Endothelial cell (in vitro differentiated cells): ENCODE results near the gene MDH1B. TPM values are rescaled to one million over a fixed set of nuclear protein-coding genes. Genes with fewer than 3 reads are reported as not detected.

ENCODE experiments used
- DNase-seq: peaks from one replicate; pipeline ENCODE4 v3.0.0; 2021; ENCODE audit warnings: low spot score
- H3K27ac Mint-ChIP-seq: one replicate; pipeline ENCODE4 v1.8.0; 2021; ENCODE audit warnings: mixed read lengths, inconsistent platforms; ENCODE audit not compliant: unreplicated experiment
- H3K27me3 Mint-ChIP-seq: one replicate; pipeline ENCODE4 v1.8.0; 2021; ENCODE audit warnings: mild to moderate bottlenecking, moderate library complexity, mixed read lengths, inconsistent platforms; ENCODE audit not compliant: unreplicated experiment
- H3K36me3 Mint-ChIP-seq: one replicate; pipeline ENCODE4 v1.8.0; 2021; ENCODE audit warnings: mild to moderate bottlenecking, low read depth, mixed read lengths, inconsistent platforms; ENCODE audit not compliant: unreplicated experiment
- H3K4me1 Mint-ChIP-seq: one replicate; pipeline ENCODE4 v1.8.0; 2021; ENCODE audit warnings: mild to moderate bottlenecking, mixed read lengths, inconsistent platforms; ENCODE audit not compliant: unreplicated experiment
- H3K4me3 Mint-ChIP-seq: one replicate; pipeline ENCODE4 v1.8.0; 2021; ENCODE audit warnings: mild to moderate bottlenecking, mixed read lengths, inconsistent platforms; ENCODE audit not compliant: unreplicated experiment
- H3K9me3 Mint-ChIP-seq: one replicate; pipeline ENCODE4 v1.8.0; 2021; ENCODE audit warnings: mixed read lengths, inconsistent platforms; ENCODE audit not compliant: unreplicated experiment
- total RNA-seq: library from RNA; stranded (reverse); fragmentation: NEBNext Ultra II Directional; extraction: Animal tissue kit (Norgen Biotek cat#: 25700); gene quantifications from one replicate; pipeline ENCODE4 v1.2.1, GENCODE V29; 2021; ENCODE audit not compliant: unreplicated experiment
- TF ChIP-seq, protein P1 (sequence below): fragments of 200-600 bp; sonication (generic); IDR thresholded peaks from one replicate; pipeline ENCODE4 v1.5.0; 2021; ENCODE audit warnings: antibody characterized with exemption; ENCODE audit not compliant: unreplicated experiment

Gene MDH1B
- total RNA-seq, 1 donor from 2014 or later = 2.3 TPM

DNA sequence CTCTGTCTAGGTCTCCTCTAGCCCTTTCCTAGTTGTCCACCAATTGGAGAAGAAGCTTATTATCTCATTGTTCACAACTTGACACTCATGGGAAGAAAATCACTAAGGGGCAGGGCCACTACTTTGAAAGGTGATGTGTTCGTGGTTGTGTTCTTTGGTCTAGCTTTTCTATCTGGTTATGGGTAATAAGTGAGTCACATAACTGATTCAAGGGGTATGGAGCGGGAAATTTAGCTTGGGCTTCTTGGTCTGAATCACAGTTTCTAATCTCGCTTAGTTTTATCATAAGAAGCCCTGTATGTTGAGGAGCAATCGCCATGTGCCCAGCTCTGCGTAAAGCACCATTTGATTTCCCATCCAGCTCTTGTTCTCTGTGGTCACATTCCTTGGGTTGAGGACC lies 28.2 kb downstream of the MDH1B start:
- Mint-ChIP-seq H3K4me3 (no peak overlapping the region), H3K27ac (no peak overlapping the region), H3K4me1 (peaks cover under 1% of the 10 kb centered on the region), H3K27me3 (no peaks in the 10 kb centered on the region), H3K36me3 (no peaks in the 10 kb centered on the region), H3K9me3 (no peaks in the 10 kb centered on the region)
- no peak for DNase-seq
- TF ChIP-seq, protein P1, sequence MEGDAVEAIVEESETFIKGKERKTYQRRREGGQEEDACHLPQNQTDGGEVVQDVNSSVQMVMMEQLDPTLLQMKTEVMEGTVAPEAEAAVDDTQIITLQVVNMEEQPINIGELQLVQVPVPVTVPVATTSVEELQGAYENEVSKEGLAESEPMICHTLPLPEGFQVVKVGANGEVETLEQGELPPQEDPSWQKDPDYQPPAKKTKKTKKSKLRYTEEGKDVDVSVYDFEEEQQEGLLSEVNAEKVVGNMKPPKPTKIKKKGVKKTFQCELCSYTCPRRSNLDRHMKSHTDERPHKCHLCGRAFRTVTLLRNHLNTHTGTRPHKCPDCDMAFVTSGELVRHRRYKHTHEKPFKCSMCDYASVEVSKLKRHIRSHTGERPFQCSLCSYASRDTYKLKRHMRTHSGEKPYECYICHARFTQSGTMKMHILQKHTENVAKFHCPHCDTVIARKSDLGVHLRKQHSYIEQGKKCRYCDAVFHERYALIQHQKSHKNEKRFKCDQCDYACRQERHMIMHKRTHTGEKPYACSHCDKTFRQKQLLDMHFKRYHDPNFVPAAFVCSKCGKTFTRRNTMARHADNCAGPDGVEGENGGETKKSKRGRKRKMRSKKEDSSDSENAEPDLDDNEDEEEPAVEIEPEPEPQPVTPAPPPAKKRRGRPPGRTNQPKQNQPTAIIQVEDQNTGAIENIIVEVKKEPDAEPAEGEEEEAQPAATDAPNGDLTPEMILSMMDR = no peak

DNA sequence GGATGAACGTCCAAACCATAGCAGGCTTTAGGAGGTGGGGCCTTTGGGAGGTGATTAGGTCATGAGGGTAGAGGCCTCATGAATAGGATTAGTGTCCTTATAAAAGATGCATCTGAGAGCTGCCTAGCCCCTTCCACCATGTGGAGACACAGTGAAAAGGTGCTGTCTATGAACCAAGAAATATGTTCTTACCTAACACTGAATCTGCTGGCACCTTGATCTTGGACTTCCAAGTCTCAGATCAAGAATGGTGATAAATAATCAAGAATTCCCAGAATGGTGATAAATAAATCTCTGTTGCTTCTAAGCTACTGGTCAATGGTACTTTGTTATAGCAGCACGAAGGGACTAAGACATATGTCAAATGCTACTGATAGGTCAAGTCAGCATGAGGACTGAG lies 31.8 kb downstream of the MDH1B start:
- Mint-ChIP-seq H3K9me3 (no peaks in the 10 kb centered on the region), H3K27ac (no peak overlapping the region), H3K27me3 (no peaks in the 10 kb centered on the region), H3K4me3 (no peak overlapping the region), H3K36me3 (no peaks in the 10 kb centered on the region), H3K4me1 (peaks cover 3% of the 10 kb centered on the region)
- no peak for DNase-seq
- TF ChIP-seq, protein P1 = no peak

DNA sequence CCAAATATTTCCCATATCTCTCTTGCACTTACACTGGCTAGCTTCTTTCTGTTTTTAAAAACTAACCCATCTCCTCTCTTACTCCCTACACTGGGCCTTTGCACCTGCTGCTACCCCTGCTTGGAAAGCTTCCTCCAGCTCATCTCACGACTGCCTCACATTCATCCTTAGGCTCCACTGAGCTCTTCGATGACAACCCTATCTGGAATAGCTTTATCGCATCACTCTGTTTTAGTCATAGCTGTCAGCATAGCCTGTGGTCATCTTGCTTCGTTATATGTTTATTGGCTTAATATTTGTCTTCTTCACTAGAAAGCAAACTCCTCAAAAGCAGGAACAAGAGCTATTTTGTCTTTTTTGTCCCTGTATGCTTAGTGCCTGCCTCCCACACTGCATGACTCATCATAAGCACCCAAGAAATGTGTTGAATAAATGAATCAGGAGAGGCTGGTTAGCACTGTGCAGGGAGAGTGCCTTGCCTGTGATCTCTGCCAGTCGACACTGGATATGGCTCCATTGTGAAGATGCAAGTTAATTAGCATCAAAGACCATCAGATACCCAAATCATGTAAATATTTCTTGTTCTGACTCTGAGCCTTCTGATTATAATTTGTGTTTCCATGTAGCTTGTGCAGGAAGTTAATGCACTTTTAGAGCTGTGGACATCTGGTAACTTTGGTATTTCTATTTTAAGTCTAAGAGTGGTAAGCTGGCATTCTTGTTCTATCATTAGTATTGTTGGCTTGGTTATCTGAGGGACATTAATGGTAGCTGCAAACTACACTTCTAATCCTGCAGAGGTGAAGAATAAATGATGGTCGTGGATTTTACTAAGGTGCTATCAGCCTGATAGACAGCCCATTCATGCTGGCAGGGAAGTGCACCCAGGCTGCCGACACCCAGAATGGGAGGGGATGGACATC lies 36.6 kb downstream of the MDH1B start:
- peaks cover 3% of the 10 kb centered on the region for H3K4me1 Mint-ChIP-seq
- TF ChIP-seq, protein P1 = no peak
- no peaks in the 10 kb centered on the region for H3K9me3 Mint-ChIP-seq
- H3K27me3 Mint-ChIP-seq = no peaks in the 10 kb centered on the region
- H3K4me3 Mint-ChIP-seq = no peak overlapping the region
- H3K27ac Mint-ChIP-seq = no peak overlapping the region
- no peaks in the 10 kb centered on the region for H3K36me3 Mint-ChIP-seq
- DNase-seq = no peak

DNA sequence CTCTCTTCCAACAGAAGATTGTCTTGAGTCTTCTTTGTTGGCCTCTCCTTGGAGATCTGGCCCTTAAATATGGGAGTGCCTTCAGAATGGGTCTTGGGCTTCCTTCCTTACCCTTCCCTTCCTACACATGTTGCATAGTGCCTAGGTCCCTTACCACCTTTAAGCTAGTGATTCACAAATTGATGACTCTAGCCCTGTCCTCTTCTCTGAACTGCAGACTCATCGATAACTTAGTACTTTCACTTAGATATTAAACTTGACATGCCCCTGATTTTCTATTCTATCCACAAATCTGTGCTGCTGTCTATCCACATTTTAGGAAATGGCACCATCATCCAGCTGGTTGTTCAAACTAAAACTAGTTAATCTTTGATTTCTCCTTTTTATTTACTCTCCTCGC lies 37.8 kb downstream of the MDH1B start:
- Mint-ChIP-seq H3K27me3 (no peaks in the 10 kb centered on the region), H3K9me3 (peaks cover 1% of the 10 kb centered on the region), H3K36me3 (no peaks in the 10 kb centered on the region), H3K4me1 (peaks cover 3% of the 10 kb centered on the region), H3K27ac (no peak overlapping the region), H3K4me3 (no peak overlapping the region)
- TF ChIP-seq, protein P1 = no peak
- no peak for DNase-seq

DNA sequence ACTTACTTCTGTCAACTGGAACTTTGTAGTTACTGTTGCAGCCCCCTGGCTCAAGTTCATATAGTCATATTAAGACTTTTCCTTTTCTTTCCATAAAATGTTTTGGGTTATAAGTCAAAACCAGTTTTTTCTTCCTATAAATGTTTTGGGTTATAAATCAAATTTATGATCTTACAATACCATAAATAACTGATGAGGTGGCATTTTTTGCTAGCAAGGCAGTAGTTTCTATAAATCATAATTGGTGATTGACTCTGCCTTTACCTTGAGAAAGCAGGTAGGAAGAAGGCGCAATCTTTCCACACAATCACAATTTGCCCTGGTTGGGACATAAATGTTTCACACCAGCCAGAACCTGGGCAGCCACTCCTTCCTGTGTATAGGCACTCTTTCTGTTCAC lies 41.8 kb downstream of the MDH1B start:
- Mint-ChIP-seq H3K27ac (no peak overlapping the region), H3K4me3 (no peak overlapping the region), H3K27me3 (no peaks in the 10 kb centered on the region), H3K9me3 (peaks cover 5% of the 10 kb centered on the region), H3K4me1 (no peaks in the 10 kb centered on the region), H3K36me3 (no peaks in the 10 kb centered on the region)
- TF ChIP-seq, protein P1 = no peak
- DNase-seq = no peak
